ENCODE measurements around the gene SV2C. TPM values are rescaled to one million over a fixed set of nuclear protein-coding genes. Genes with fewer than 3 reads are reported as not detected.

The SV2C gene
- total and polyA plus RNA-seq, 10 of the 15 experiments (the other 5 are each of a cell fraction or from before 2014, with no cell fraction given) = under 0.01 to 1.1 (median 0.63) TPM

GRCh38 chr5:76111477-76112174, 28.4 kb downstream of the SV2C start:
- no TSS peak for BruUV-seq (replicated peaks)
- no peak for FAIRE-seq
- SMC1A ChIA-PET (ENCODE audit: uncharacterized antibody, unreplicated experiment) = no interaction called here
- Histone ChIP-seq H3K79me2 (ENCODE audit: control insufficient read depth, insufficient read depth, low read length) (no peaks in the 10 kb centered on the region), H3K27me3 (replicated peaks in 1 of 2; ENCODE audit: control insufficient read depth in 2 of 2, insufficient read depth in 2 of 2, low read length in 1 of 2) (no peaks in the 10 kb centered on the region), H3K27ac (ENCODE audit: control insufficient read depth, insufficient read depth) (no peak overlapping the region), H4K20me1 (ENCODE audit: control insufficient read depth, insufficient read depth) (no peaks in the 10 kb centered on the region), H3K4me3 (no peak overlapping the region), H2AFZ (ENCODE audit: control insufficient read depth, low read depth, low read length) (no peak overlapping the region), H3K4me2 (ENCODE audit: control insufficient read depth, insufficient read depth) (no peak overlapping the region), H3K9me3 (replicated peaks; ENCODE audit: control insufficient read depth, insufficient read depth, low read length) (no peaks in the 10 kb centered on the region), H3K4me1 (ENCODE audit: control insufficient read depth, insufficient read depth, low read length) (no peaks in the 10 kb centered on the region), H3K36me3 (ENCODE audit: control insufficient read depth in 2 of 2, insufficient read depth in 2 of 2, low read length in 1 of 2) (no peaks in the 10 kb centered on the region), H3K9ac (ENCODE audit: control insufficient read depth, insufficient read depth, low read length) (no peak overlapping the region)
- WGBS (ENCODE audit: insufficient coverage, insufficient replicate concordance, low lambda C conversion rate, missing lambda C conversion rate) = 48% methylated on average over 7 of the region's 7 CpGs
- in situ Hi-C loops (cut with MboI) = no loop called here
- CTCF ChIA-PET = no interaction called here
- intact Hi-C loops (cut with micrococcal nuclease; ENCODE audit: unreplicated experiment) = no loop called here
- RAD21 ChIA-PET (ENCODE audit: unreplicated experiment) = no interaction called here
- no peak for DNase-seq (ENCODE audit: low read depth, low spot score)
- POLR2A ChIA-PET = no interaction called here
- ATAC-seq = no peak
- TF ChIP-seq ZNF384 (IDR thresholded peaks at IDR 0.05; ENCODE audit: borderline replicate concordance, low read depth, low read length) (no peak), EP300 (IDR thresholded peaks at IDR 0.05; ENCODE audit: borderline replicate concordance in 1 of 2, control insufficient read depth in 1 of 2, low read depth in 2 of 2, low read length in 2 of 2) (no peak), RFX5 (IDR thresholded peaks at IDR 0.05; ENCODE audit: low read depth, low read length) (no peak), MTA2 (IDR thresholded peaks at IDR 0.05; ENCODE audit: low read depth) (no peak), NKRF (conservative IDR thresholded peaks at IDR 0.05) (no peak), ZBTB33 (IDR thresholded peaks at IDR 0.05) (no peak), ZNF592 (IDR thresholded peaks at IDR 0.05) (no peak)
